ENCODE measurements around the gene CSNK1D.

GRCh38 chr17:82253179-82253544 lies 20.3 kb downstream of the CSNK1D start:
- no peak for TF ChIP-seq JUN (CRISPR knock-in tag; IDR thresholded peaks at IDR 0.05)
- TF ChIP-seq ZNF232 (CRISPR knock-in tag; IDR thresholded peaks at IDR 0.05), result no peak
- TF ChIP-seq, protein P1, sequence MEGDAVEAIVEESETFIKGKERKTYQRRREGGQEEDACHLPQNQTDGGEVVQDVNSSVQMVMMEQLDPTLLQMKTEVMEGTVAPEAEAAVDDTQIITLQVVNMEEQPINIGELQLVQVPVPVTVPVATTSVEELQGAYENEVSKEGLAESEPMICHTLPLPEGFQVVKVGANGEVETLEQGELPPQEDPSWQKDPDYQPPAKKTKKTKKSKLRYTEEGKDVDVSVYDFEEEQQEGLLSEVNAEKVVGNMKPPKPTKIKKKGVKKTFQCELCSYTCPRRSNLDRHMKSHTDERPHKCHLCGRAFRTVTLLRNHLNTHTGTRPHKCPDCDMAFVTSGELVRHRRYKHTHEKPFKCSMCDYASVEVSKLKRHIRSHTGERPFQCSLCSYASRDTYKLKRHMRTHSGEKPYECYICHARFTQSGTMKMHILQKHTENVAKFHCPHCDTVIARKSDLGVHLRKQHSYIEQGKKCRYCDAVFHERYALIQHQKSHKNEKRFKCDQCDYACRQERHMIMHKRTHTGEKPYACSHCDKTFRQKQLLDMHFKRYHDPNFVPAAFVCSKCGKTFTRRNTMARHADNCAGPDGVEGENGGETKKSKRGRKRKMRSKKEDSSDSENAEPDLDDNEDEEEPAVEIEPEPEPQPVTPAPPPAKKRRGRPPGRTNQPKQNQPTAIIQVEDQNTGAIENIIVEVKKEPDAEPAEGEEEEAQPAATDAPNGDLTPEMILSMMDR (IDR thresholded peaks at IDR 0.05), result no peak
- TF ChIP-seq, protein P2, sequence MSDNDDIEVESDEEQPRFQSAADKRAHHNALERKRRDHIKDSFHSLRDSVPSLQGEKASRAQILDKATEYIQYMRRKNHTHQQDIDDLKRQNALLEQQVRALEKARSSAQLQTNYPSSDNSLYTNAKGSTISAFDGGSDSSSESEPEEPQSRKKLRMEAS (CRISPR knock-in tag; IDR thresholded peaks at IDR 0.05), result no peak
- TF ChIP-seq, protein P3, sequence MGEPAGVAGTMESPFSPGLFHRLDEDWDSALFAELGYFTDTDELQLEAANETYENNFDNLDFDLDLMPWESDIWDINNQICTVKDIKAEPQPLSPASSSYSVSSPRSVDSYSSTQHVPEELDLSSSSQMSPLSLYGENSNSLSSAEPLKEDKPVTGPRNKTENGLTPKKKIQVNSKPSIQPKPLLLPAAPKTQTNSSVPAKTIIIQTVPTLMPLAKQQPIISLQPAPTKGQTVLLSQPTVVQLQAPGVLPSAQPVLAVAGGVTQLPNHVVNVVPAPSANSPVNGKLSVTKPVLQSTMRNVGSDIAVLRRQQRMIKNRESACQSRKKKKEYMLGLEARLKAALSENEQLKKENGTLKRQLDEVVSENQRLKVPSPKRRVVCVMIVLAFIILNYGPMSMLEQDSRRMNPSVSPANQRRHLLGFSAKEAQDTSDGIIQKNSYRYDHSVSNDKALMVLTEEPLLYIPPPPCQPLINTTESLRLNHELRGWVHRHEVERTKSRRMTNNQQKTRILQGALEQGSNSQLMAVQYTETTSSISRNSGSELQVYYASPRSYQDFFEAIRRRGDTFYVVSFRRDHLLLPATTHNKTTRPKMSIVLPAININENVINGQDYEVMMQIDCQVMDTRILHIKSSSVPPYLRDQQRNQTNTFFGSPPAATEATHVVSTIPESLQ (CRISPR knock-in tag; IDR thresholded peaks at IDR 0.05), result no peak
- TF ChIP-seq, protein P4, sequence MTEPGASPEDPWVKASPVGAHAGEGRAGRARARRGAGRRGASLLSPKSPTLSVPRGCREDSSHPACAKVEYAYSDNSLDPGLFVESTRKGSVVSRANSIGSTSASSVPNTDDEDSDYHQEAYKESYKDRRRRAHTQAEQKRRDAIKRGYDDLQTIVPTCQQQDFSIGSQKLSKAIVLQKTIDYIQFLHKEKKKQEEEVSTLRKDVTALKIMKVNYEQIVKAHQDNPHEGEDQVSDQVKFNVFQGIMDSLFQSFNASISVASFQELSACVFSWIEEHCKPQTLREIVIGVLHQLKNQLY (CRISPR knock-in tag; IDR thresholded peaks at IDR 0.05), result no peak
- TF ChIP-seq, protein P5, sequence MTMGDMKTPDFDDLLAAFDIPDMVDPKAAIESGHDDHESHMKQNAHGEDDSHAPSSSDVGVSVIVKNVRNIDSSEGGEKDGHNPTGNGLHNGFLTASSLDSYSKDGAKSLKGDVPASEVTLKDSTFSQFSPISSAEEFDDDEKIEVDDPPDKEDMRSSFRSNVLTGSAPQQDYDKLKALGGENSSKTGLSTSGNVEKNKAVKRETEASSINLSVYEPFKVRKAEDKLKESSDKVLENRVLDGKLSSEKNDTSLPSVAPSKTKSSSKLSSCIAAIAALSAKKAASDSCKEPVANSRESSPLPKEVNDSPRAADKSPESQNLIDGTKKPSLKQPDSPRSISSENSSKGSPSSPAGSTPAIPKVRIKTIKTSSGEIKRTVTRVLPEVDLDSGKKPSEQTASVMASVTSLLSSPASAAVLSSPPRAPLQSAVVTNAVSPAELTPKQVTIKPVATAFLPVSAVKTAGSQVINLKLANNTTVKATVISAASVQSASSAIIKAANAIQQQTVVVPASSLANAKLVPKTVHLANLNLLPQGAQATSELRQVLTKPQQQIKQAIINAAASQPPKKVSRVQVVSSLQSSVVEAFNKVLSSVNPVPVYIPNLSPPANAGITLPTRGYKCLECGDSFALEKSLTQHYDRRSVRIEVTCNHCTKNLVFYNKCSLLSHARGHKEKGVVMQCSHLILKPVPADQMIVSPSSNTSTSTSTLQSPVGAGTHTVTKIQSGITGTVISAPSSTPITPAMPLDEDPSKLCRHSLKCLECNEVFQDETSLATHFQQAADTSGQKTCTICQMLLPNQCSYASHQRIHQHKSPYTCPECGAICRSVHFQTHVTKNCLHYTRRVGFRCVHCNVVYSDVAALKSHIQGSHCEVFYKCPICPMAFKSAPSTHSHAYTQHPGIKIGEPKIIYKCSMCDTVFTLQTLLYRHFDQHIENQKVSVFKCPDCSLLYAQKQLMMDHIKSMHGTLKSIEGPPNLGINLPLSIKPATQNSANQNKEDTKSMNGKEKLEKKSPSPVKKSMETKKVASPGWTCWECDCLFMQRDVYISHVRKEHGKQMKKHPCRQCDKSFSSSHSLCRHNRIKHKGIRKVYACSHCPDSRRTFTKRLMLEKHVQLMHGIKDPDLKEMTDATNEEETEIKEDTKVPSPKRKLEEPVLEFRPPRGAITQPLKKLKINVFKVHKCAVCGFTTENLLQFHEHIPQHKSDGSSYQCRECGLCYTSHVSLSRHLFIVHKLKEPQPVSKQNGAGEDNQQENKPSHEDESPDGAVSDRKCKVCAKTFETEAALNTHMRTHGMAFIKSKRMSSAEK (CRISPR knock-in tag; IDR thresholded peaks at IDR 0.05; ENCODE audit: borderline replicate concordance), result no peak
- no peak for TF ChIP-seq ZSCAN18 (CRISPR knock-in tag; IDR thresholded peaks at IDR 0.05)
- TF ChIP-seq FOXK1 (CRISPR knock-in tag; IDR thresholded peaks at IDR 0.05), result no peak
- no peak for TF ChIP-seq FOXP1 (CRISPR knock-in tag; IDR thresholded peaks at IDR 0.05; ENCODE audit: borderline replicate concordance)
- no peak for TF ChIP-seq CREB1 (CRISPR knock-in tag; IDR thresholded peaks at IDR 0.05)
